Endothelial cell of umbilical vein (primary cell): Measurements from ENCODE around the gene GPR26.

ENCODE experiments used
- CTCF ChIP-seq, 2 donors: IDR thresholded peaks; 1 replicate in 1 of 2; 2 replicates in 1 of 2; pipeline ENCODE4 v1.5.1; 2011; ENCODE audit warnings: low read length in 2 of 2, mild to moderate bottlenecking in 2 of 2, moderate library complexity in 2 of 2, control low read depth in 1 of 2, inconsistent platforms in 1 of 2, low read depth in 1 of 2; ENCODE audit not compliant: insufficient read depth in 1 of 2; ENCODE audit errors: extremely low read depth in 1 of 2
- EZH2 ChIP-seq: IDR thresholded peaks from 2 replicates; pipeline ENCODE4 v1.6.1; 2012; ENCODE audit warnings: borderline replicate concordance, low read depth, mild to moderate bottlenecking, moderate library complexity, low read length, inconsistent platforms; ENCODE audit not compliant: severe bottlenecking
- GATA2 ChIP-seq: IDR thresholded peaks from 2 replicates; pipeline ENCODE4 v1.7.0; 2011; ENCODE audit warnings: low read depth, mild to moderate bottlenecking, moderate library complexity, mixed read lengths, low read length; ENCODE audit not compliant: insufficient read length, insufficient read depth
- MAX ChIP-seq: IDR thresholded peaks from 2 replicates; pipeline ENCODE4 v1.6.1; 2011; ENCODE audit not compliant: insufficient read depth, insufficient read length
- MYC ChIP-seq: IDR thresholded peaks from one replicate; pipeline ENCODE4 v1.6.1; 2011; ENCODE audit warnings: mild to moderate bottlenecking, low read depth, low read length
- POLR2A ChIP-seq: IDR thresholded peaks from 2 replicates; pipeline ENCODE4 v1.6.1; 2012; ENCODE audit warnings: low read depth, mild to moderate bottlenecking, control low read depth, low read length
- POLR2AphosphoS5 ChIP-seq: IDR thresholded peaks from 2 replicates; pipeline ENCODE4 v1.6.1; 2012; ENCODE audit warnings: low read depth, mild to moderate bottlenecking, control low read depth, low read length, moderate library complexity; ENCODE audit not compliant: insufficient read depth

DNA sequence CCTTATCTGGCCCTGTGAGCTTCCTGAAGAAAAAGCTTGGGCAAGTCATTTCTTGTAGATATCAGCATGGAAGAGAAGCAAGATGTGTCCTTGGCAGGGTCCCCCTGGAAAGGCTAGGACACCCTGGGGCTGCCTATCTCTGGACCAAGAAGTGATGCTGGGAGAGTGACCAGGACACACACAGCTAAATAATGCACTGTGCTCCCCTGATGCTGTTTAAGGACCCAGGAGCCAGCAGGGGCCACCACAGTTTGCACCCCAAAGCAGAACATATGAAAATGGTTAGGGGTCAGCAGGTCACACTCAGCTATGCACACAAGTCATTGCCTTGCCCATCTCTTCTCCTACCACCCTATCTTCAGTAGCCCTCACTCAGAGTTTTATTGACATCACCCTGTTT, 47.9 kb upstream of the GPR26 start:
- TF ChIP-seq CTCF (IDR thresholded peaks at IDR 0.05; ENCODE audit: extremely low read depth in 1 of 2, insufficient read depth in 1 of 2, low read depth in 1 of 2, low read length in 2 of 2) (no peak), EZH2 (no peak), POLR2AphosphoS5 (no peak), MAX (no peak), POLR2A (no peak), MYC (no peak), GATA2 (no peak)
